Skeletal muscle satellite cell (primary cell): ENCODE data around the gene MPP7.
"Not testable (repeated sequence)": the region's sequence is repeated elsewhere in the genome, so short reads cannot be mapped to it uniquely, and the experiment has no call there.

Source experiments
- H3K27me3 ChIP-seq: 2 replicates; pipeline ENCODE4 v1.7.0; 2013; ENCODE audit warnings: low read length; ENCODE audit not compliant: control insufficient read depth, insufficient read depth
- H3K36me3 ChIP-seq: 2 replicates; pipeline ENCODE4 v1.7.0; 2013; ENCODE audit warnings: mild to moderate bottlenecking, control low read depth, low read length; ENCODE audit not compliant: insufficient read depth
- H3K4me1 ChIP-seq: 2 replicates; pipeline ENCODE4 v1.7.0; 2013; ENCODE audit warnings: low read length; ENCODE audit not compliant: control insufficient read depth, insufficient read depth
- H3K4me2 ChIP-seq: 2 replicates; pipeline ENCODE4 v1.7.0; 2013; ENCODE audit warnings: mild to moderate bottlenecking, low read length
- H3K4me3 ChIP-seq: 2 replicates; pipeline ENCODE4 v1.7.0; 2013; ENCODE audit warnings: low read length
- H3K9ac ChIP-seq: 2 replicates; pipeline ENCODE4 v1.7.0; 2013; ENCODE audit warnings: mild to moderate bottlenecking, low read depth, low read length, moderate library complexity
- H3K9me3 ChIP-seq: replicated peaks from 2 replicates; pipeline ENCODE4 v1.7.0; 2013; ENCODE audit warnings: mild to moderate bottlenecking, control low read depth, low read length

MPP7 gene

GRCh38 chr10:28326516-28327490, 23.9 kb upstream of the MPP7 start:
- no peaks in the 10 kb centered on the region for H3K27me3 ChIP-seq
- H3K9me3 ChIP-seq: no peaks in the 10 kb centered on the region
- peaks cover 20% of the 10 kb centered on the region for H3K4me1 ChIP-seq
- peak overlapping the region; percentile 5 for H3K4me3 ChIP-seq
- H3K36me3 ChIP-seq: no peaks in the 10 kb centered on the region
- H3K4me2 ChIP-seq: peak overlapping the region; percentile 57
- peak overlapping the region; percentile 60 for H3K9ac ChIP-seq

- no peak overlapping the region for H3K4me2 ChIP-seq
- H3K27me3 ChIP-seq: no peaks in the 10 kb centered on the region
- peaks cover 8% of the 10 kb centered on the region for H3K4me1 ChIP-seq
- no peaks in the 10 kb centered on the region for H3K9me3 ChIP-seq
- H3K9ac ChIP-seq: no peak overlapping the region
- H3K4me3 ChIP-seq: no peak overlapping the region
- H3K36me3 ChIP-seq: no peaks in the 10 kb centered on the region
Measured at GRCh38 chr10:28320799-28321198, 17.9 kb upstream of the MPP7 start.

- H3K36me3 ChIP-seq: no peaks in the 10 kb centered on the region
- H3K27me3 ChIP-seq: no peaks in the 10 kb centered on the region
- peaks cover 8% of the 10 kb centered on the region for H3K4me1 ChIP-seq
- H3K4me3 ChIP-seq: no peak overlapping the region
- H3K9me3 ChIP-seq: no peaks in the 10 kb centered on the region
- no peak overlapping the region for H3K9ac ChIP-seq
- H3K4me2 ChIP-seq: no peak overlapping the region
Measured at GRCh38 chr10:28320090-28320489, 17.2 kb upstream of the MPP7 start.

- not testable (repeated sequence) for H3K27me3 ChIP-seq, H3K4me3 ChIP-seq, H3K9ac ChIP-seq
Measured at GRCh38 chr10:28319061-28319460, 16.2 kb upstream of the MPP7 start.

GRCh38 chr10:28318626-28319025, 15.8 kb upstream of the MPP7 start:
- Histone ChIP-seq H3K4me2 (no peak overlapping the region), H3K4me3 (no peak overlapping the region), H3K27me3 (no peaks in the 10 kb centered on the region), H3K9me3 (no peaks in the 10 kb centered on the region), H3K36me3 (no peaks in the 10 kb centered on the region), H3K4me1 (peaks cover 8% of the 10 kb centered on the region), H3K9ac (no peak overlapping the region)

More at GRCh38 chr10:28319061-28319460, 16.2 kb upstream of the MPP7 start:
- not testable (repeated sequence) for H3K4me1 ChIP-seq, H3K36me3 ChIP-seq, H3K4me2 ChIP-seq, H3K9me3 ChIP-seq

- Histone ChIP-seq H3K9me3 (no peaks in the 10 kb centered on the region), H3K27me3 (no peaks in the 10 kb centered on the region), H3K4me1 (peaks cover 8% of the 10 kb centered on the region), H3K4me2 (peak overlapping the region; percentile 31), H3K36me3 (no peaks in the 10 kb centered on the region), H3K4me3 (no peak overlapping the region), H3K9ac (no peak overlapping the region)
Measured at GRCh38 chr10:28317760-28318159, 14.9 kb upstream of the MPP7 start.

- H3K9me3 ChIP-seq: no peaks in the 10 kb centered on the region
- H3K36me3 ChIP-seq: no peaks in the 10 kb centered on the region
- no peaks in the 10 kb centered on the region for H3K27me3 ChIP-seq
- peaks cover 8% of the 10 kb centered on the region for H3K4me1 ChIP-seq
- no peak overlapping the region for H3K4me3 ChIP-seq
- no peak overlapping the region for H3K9ac ChIP-seq
- H3K4me2 ChIP-seq: no peak overlapping the region
Measured at GRCh38 chr10:28316696-28317095, 13.8 kb upstream of the MPP7 start.

GRCh38 chr10:28315140-28315539, 12.3 kb upstream of the MPP7 start:
- Histone ChIP-seq H3K4me2 (no peak overlapping the region), H3K36me3 (no peaks in the 10 kb centered on the region), H3K4me3 (no peak overlapping the region), H3K27me3 (no peaks in the 10 kb centered on the region), H3K9ac (no peak overlapping the region), H3K4me1 (peaks cover 8% of the 10 kb centered on the region), H3K9me3 (no peaks in the 10 kb centered on the region)

- Histone ChIP-seq H3K36me3 (no peaks in the 10 kb centered on the region), H3K4me3 (no peak overlapping the region), H3K4me2 (no peak overlapping the region), H3K9ac (no peak overlapping the region), H3K27me3 (no peaks in the 10 kb centered on the region), H3K9me3 (no peaks in the 10 kb centered on the region), H3K4me1 (peaks cover 8% of the 10 kb centered on the region)
Measured at GRCh38 chr10:28314211-28314610, 11.3 kb upstream of the MPP7 start.

GRCh38 chr10:28312572-28312971, 9.7 kb upstream of the MPP7 start:
- Histone ChIP-seq H3K4me3 (no peak overlapping the region), H3K4me2 (no peak overlapping the region), H3K27me3 (peaks cover 10% of the 10 kb centered on the region), H3K36me3 (no peaks in the 10 kb centered on the region), H3K9ac (no peak overlapping the region), H3K4me1 (peaks cover 2% of the 10 kb centered on the region), H3K9me3 (no peaks in the 10 kb centered on the region)

GRCh38 chr10:28311104-28311503, 8.2 kb upstream of the MPP7 start:
- H3K27me3 ChIP-seq: peaks cover 25% of the 10 kb centered on the region

GRCh38 chr10:28307267-28307666, 4.4 kb upstream of the MPP7 start:
- Histone ChIP-seq H3K9me3 (no peaks in the 10 kb centered on the region), H3K4me2 (no peak overlapping the region), H3K27me3 (peaks cover 51% of the 10 kb centered on the region), H3K4me3 (no peak overlapping the region), H3K36me3 (no peaks in the 10 kb centered on the region), H3K4me1 (peaks cover 4% of the 10 kb centered on the region), H3K9ac (no peak overlapping the region)

More at GRCh38 chr10:28311104-28311503, 8.2 kb upstream of the MPP7 start:
- H3K9me3 ChIP-seq: no peaks in the 10 kb centered on the region
- H3K9ac ChIP-seq: no peak overlapping the region
- no peak overlapping the region for H3K4me3 ChIP-seq
- no peak overlapping the region for H3K4me2 ChIP-seq
- H3K36me3 ChIP-seq: no peaks in the 10 kb centered on the region
- no peaks in the 10 kb centered on the region for H3K4me1 ChIP-seq
